GDM1 (cell line): ENCODE results near the gene PFN4.

Source experiments
- DNase-seq: peaks from one replicate; lab custom pipeline; 2025; lab: John Stamatoyannopoulos, UW

PFN4 gene

DNA sequence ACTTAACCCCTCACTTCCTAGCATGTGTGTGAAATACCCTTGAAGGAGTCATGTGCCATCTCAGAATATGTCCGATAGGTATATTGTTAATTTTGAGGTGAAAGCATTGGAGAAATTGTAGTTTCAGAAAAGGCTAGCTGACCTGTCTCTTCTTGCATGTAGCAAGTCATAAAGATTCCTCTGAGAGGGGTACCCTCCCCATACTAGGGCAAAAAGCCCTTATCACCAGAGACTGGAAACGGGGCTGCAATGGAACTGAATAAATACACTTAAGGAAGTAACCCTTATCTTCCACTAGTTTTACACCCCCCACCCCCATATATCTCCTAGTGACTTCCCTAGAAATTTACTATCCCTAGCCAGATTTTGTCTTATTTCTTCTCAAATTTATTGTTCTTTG is 45.3 kb downstream of the PFN4 start:
- DNase-seq: no peak

DNA sequence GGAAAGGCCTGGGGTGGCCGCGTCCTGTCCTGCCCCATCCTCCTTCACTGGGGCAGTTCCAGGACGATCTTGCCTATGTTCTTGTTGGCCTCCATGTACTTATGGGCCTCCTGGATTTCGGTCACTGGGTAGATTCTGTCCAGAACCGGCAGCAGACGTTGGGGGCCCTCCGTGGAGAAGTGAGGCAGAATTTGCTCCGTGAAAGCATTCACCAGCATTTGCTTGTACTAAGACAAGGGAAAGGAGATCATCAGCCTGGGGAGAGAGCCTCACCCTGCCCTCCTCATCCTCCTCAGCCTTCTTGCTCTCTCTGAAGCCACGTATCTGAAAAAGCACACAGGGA is 45.6 kb downstream of the PFN4 start:
- DNase-seq: no peak

DNA sequence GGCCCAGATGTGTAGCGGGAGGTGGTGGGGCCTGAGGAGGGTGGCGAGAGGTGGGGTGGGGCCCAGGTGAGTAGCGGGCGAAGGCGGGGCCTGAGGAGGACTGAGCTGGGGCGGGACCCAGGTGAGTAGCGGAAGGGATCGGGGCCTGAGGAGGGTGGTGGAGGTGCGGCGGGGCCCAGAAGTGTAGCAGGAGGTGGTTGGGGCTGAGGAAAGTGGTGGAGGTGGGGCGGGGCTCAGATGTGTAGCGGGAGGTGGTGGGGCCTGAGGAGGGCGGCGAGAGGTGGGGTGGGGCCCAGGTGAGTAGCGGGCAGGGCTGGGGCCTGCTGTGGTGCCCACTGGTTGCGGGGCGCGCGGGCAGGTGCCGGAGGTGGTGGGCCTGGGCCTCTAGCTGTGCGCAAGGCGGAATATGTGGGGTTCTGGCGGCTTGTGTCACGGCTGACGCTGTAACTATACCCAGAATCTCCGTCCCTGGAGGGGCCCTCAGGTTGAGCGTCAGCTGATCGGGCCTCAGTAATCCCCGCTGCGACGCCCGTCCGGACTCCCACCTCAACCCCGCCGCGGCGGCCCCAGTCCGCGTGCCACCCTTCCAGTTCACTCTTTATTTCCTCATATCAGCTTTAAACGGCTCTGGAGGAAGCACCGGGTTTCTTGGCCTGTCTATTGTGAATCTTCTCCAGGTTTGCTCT is 46.1 kb downstream of the PFN4 start:
- peak; percentile 24 for DNase-seq

DNA sequence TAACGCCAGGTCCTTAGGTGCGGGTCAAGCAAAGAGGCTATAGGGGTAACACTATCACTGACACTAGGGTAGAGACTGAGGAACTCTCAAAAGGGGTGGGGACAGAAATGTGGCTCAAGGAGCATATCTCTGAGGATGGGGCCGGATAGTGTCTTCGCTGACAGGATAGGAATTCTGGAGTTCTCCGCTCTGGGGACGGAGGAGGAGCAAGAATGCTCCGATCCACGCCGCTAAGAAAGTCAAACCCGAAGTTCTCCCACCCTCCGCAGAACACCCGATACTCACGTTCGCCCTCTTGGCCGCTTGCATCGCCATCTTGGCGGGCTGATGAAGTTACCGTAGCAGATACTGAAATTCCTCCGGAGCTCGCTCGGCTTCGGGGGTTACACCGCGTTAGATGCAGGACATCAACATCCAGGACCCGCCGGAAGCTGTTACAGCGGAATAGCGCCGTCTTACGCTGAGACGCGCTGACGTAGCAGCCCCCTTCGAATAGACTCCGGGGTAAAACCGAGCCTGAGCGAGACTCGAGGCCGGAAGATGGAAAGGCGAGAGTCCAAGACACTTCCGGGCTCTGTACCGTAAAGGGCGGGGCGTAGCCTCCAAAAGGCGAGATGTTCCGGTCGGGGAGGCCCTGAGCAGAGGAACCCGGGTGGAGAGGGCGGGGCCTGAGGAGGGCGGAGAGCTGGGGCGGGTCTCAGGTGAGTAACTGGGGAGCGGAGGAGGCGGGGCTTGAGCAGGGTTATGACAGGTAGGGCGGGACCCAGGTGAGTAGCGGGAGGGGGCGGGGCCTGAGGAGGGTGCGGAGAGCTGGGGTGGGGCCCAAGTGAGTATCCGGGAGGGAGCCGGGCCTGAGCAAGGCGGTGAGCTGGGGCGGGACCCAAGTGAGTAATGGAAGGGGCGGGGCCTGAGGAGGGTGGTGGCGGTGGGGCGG is 47.0 kb downstream of the PFN4 start, which contains the start of gene SF3B6:
SF3B6 (minus strand) TSS at position 412 of the 934 bp plus-strand sequence; CDS start at position 315, 97 bp downstream.
- peak; percentile 99 for DNase-seq

DNA sequence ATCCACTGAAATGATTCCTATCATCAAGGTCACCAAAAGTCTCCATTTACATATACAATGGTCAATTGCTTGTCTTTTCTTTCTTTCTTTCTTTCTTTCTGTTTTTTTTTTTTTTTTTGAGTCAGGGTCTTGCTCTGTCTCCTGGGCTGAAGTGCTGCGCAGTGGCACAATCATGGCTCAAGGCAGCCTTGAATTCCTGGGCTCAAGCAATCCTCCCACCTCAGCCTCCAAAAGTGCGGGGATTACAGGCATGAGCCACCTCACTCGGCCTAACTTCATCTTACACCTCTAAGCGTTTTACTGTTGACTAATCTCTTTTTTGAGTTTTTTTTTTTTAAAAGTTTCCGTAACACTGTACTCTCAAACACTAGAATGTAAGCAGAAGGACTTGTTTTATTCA is 47.9 kb downstream of the PFN4 start:
- DNase-seq: no peak

DNA sequence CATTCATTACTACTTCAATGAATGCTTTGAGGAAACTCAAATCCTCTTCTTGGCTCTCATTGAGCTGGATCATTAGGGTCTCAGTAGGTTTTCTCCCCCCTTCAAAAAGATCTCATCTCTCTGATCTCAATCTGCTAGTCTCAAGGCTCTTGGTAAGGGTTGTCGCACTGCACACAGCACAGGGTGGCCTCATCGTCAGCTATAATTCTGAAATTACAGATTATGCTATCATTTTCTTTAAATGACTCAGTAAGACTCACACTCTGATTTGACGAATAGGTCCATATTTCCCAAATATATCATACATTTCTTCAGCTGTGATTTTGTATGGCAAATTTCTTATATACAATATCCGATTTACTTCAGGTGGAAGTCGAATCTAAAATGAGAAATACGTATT is 49.3 kb downstream of the PFN4 start:
- no peak for DNase-seq

DNA sequence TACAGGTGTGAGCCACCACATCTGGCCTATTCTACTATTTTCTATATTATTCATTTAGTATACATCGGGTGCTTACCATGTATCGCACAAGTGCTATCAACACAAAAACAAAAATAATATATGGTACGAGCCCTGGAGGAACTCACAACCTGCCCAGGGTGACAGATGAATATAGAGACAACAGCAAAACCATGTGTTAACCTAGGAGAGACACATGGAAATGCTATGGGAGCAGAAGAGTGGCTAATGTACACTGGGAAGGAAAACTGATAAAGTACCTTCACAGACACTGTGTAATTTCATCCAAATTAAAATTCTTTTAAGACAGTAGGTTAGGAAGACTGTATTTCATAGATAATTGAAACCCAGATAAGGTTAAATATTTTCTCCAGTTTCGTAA is 50.9 kb downstream of the PFN4 start:
- DNase-seq: no peak

DNA sequence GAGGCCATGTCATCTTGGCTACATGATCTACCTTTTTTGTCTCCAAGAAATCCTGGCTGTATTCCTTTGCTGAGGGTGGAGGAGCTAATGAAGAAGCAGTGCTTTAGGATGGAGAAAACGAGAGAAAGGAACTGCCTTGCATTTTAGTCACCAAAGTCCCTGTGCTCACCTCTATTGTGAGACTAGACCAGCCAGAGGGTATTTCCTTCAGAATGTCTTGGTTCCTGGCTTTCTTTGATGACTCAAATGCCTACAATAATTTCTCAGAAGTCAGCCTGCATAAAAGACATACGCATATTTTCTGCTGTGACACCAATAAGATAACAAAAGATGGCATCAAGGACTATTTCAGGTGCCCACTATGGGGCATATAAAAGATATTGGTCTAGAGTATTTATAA is 57.8 kb downstream of the PFN4 start:
- DNase-seq: no peak
